ENCODE measurements around the gene MVD.

DNA sequence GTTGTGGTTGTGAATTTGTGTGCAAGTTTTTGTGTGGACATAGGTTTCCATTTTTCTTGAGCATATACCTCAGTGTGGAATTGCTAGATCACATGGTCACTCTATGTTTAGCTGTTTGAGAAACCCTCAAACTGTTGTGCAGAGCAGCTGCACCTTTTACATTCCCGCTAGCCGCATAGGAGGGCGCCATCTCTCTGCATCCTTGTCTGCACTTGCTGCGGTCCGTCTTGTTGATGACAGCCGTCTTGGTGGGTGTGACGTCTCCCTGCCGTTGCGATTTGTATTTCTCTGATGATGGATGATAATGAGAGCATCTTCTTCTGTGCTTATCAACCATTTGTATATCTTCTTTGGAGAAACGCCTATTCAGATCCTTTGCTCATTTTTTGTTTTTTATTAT lies 49.6 kb downstream of the MVD start:
- TF ChIP-seq, protein P1, sequence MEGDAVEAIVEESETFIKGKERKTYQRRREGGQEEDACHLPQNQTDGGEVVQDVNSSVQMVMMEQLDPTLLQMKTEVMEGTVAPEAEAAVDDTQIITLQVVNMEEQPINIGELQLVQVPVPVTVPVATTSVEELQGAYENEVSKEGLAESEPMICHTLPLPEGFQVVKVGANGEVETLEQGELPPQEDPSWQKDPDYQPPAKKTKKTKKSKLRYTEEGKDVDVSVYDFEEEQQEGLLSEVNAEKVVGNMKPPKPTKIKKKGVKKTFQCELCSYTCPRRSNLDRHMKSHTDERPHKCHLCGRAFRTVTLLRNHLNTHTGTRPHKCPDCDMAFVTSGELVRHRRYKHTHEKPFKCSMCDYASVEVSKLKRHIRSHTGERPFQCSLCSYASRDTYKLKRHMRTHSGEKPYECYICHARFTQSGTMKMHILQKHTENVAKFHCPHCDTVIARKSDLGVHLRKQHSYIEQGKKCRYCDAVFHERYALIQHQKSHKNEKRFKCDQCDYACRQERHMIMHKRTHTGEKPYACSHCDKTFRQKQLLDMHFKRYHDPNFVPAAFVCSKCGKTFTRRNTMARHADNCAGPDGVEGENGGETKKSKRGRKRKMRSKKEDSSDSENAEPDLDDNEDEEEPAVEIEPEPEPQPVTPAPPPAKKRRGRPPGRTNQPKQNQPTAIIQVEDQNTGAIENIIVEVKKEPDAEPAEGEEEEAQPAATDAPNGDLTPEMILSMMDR (IDR thresholded peaks at IDR 0.05), result no peak
- TF ChIP-seq POLR2A (IDR thresholded peaks at IDR 0.05), result no peak

Data from esophagus squamous epithelium (tissue), 4 donors.